Measurements from ENCODE around the gene RFX8.

The RFX8 gene

DNA sequence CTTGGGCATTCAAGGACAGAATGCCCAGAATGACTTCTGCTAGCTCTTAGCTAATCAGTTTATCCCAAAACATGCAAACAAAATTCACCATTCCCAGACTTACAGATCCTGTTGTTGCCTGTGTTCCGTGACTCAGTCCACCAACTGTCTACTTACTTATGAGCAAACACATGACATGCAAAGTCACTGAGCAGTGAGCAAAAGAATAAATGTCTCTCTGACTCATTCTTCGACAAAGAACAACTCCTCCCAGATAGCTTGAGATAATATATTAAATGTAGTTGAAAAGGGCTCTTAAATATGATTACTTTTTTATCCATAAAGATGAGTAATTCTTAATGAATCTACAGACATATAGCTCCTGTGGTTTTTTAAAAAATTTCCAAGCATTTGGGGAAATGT is 78.6 kb downstream of the RFX8 start:
- DNase-seq (ENCODE audit: low read depth in 1 of 2, low spot score in 1 of 2) = no peak

DNA sequence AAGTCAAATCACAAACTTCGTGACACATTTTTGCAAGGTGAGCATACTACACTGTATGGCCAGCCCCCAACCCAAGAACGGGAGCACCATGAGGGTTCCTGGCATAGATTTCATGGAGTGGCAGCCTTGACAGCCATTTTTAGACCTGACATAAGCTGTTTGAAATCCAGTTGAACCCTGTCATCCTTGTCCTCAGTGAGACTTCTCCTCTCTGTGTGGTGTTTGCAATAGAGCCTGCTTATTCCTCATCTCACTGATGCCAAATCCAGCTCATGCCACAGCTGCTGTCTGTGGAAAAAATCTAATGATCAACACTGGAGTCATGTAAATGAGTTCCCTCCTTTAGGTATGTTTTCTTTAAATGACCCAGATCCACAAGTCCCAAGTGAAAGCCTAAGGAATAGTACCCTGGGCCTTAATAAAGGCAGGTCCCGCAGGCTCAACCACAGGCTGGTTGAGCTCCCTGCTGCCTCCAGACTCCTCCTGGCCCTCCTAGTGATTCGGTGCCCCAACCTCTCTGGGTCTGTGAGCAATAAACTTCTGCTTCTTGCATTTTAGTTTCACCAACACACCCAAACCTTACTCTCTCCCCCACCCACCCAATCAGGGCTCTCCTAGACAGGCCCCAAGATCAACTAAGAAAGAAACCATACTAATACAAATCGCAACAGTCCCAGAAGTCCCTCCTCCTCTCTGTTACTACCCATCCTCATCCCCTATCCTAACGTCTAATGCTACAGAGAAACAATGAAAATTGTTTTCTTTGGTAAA is 79.2 kb downstream of the RFX8 start:
- DNase-seq (ENCODE audit: low read depth in 1 of 2, low spot score in 1 of 2) = no peak
- TF ChIP-seq JUND (IDR thresholded peaks at IDR 0.05; ENCODE audit: low read depth) = no peak
- in situ Hi-C loops (cut with HindIII; ENCODE audit: low pct_unique_long_range_greater_than_20kb, low sequenced_read_pairs) = no loop called here

More for the DNA sequence above, 78.6 kb downstream of the RFX8 start:
- no peak for TF ChIP-seq JUND (IDR thresholded peaks at IDR 0.05; ENCODE audit: low read depth)
- in situ Hi-C loops (cut with HindIII; ENCODE audit: low pct_unique_long_range_greater_than_20kb, low sequenced_read_pairs) = no loop called here

- DNase-seq (ENCODE audit: low read depth in 1 of 2, low spot score in 1 of 2) = no peak
- no peak for TF ChIP-seq JUND (IDR thresholded peaks at IDR 0.05; ENCODE audit: low read depth)
- in situ Hi-C loops (cut with HindIII; ENCODE audit: low pct_unique_long_range_greater_than_20kb, low sequenced_read_pairs) = no loop called here
Observed at GRCh38 chr2:101388232-101388631, 86.7 kb downstream of the RFX8 start.

DNA sequence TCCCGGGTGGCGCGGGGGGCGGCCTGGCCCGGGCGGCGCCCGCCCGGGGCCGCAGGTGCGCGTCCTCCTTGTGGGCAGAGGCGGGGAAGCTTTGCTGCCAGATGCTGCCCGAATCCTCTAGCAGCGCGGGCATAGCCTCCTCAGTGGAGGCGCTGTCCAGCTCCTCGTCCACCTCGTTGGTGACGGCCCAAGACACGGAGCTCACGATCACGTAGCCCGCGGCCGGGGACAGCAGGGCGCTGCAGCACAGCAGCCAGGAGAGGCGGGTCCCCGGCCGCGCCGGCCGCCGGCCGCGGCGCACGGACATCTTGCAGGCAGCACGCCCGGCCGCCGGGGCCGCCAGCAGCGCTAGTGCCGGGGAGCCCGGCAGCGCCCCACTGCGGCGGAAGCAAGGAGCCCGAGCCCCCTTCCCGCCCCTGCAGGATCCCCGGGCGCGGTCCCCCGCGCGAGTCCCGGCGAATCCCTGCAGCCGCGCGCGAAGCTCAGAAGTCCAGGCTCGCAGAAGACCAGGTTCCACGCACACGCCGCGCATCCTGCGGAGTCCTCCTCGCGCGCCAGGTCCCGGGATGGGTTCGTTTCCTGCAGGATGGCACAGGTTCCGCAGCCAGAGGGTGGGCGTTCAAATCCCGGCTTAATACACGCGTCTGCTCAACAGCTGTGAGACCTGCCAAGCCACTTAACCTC is 87.6 kb downstream of the RFX8 start, which contains the start of gene CREG2:
Gene CREG2 (minus strand): TSS at position 353 of the 684 bp plus-strand sequence. CDS start 46 bp downstream, at position 307.
- TF ChIP-seq JUND (IDR thresholded peaks at IDR 0.05; ENCODE audit: low read depth) = no peak
- in situ Hi-C loops (cut with HindIII; ENCODE audit: low pct_unique_long_range_greater_than_20kb, low sequenced_read_pairs) = no loop called here
- DNase-seq (ENCODE audit: low read depth in 1 of 2, low spot score in 1 of 2) = peak; percentile 75

- no peak for TF ChIP-seq JUND (IDR thresholded peaks at IDR 0.05; ENCODE audit: low read depth)
- in situ Hi-C loops (cut with HindIII; ENCODE audit: low pct_unique_long_range_greater_than_20kb, low sequenced_read_pairs) = no loop called here
- no peak for DNase-seq (ENCODE audit: low read depth in 1 of 2, low spot score in 1 of 2)
Observed at GRCh38 chr2:101386599-101387150, 88.2 kb downstream of the RFX8 start.

- TF ChIP-seq JUND (IDR thresholded peaks at IDR 0.05; ENCODE audit: low read depth) = no peak
- in situ Hi-C loops (cut with HindIII; ENCODE audit: low pct_unique_long_range_greater_than_20kb, low sequenced_read_pairs) = no loop called here
- no peak for DNase-seq (ENCODE audit: low read depth in 1 of 2, low spot score in 1 of 2)
Observed at GRCh38 chr2:101383016-101383541, 91.8 kb downstream of the RFX8 start.

GRCh38 chr2:101382442-101382841 is 92.5 kb downstream of the RFX8 start:
- in situ Hi-C loops (cut with HindIII; ENCODE audit: low pct_unique_long_range_greater_than_20kb, low sequenced_read_pairs) = no loop called here
- TF ChIP-seq JUND (IDR thresholded peaks at IDR 0.05; ENCODE audit: low read depth) = no peak
- DNase-seq (ENCODE audit: low read depth in 1 of 2, low spot score in 1 of 2) = no peak

GRCh38 chr2:101380376-101380775 is 94.5 kb downstream of the RFX8 start:
- TF ChIP-seq JUND (IDR thresholded peaks at IDR 0.05; ENCODE audit: low read depth) = no peak
- DNase-seq (ENCODE audit: low read depth in 1 of 2, low spot score in 1 of 2) = no peak
- in situ Hi-C loops (cut with HindIII; ENCODE audit: low pct_unique_long_range_greater_than_20kb, low sequenced_read_pairs) = no loop called here

GRCh38 chr2:101379091-101379490 is 95.8 kb downstream of the RFX8 start:
- TF ChIP-seq JUND (IDR thresholded peaks at IDR 0.05; ENCODE audit: low read depth) = no peak
- no peak for DNase-seq (ENCODE audit: low read depth in 1 of 2, low spot score in 1 of 2)
- in situ Hi-C loops (cut with HindIII; ENCODE audit: low pct_unique_long_range_greater_than_20kb, low sequenced_read_pairs) = no loop called here

DNA sequence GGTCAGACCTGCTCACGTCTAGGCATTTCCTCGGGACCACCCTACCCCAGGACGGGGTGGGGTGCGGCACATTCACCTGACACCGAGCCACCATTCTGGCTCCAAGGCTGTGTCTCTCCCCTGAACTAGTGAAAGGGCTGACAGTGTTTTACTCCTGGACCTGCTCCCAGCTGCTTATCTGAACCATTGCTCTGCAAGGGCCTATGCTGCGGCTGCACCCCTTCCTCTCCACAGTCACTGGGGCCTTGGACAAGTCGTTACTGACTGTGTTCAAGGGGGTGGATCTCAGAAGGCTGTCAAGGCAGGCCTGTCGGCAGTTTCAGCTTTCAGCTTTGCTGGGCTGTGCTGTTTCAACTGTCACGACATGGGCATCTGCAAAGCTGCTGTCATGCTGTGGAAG is 99.3 kb downstream of the RFX8 start:
- in situ Hi-C loops (cut with HindIII; ENCODE audit: low pct_unique_long_range_greater_than_20kb, low sequenced_read_pairs) = no loop called here
- no peak for TF ChIP-seq JUND (IDR thresholded peaks at IDR 0.05; ENCODE audit: low read depth)
- no peak for DNase-seq (ENCODE audit: low read depth in 1 of 2, low spot score in 1 of 2)

GRCh38 chr2:101374821-101375561 is 99.9 kb downstream of the RFX8 start:
- no peak for TF ChIP-seq JUND (IDR thresholded peaks at IDR 0.05; ENCODE audit: low read depth)
- no peak for DNase-seq (ENCODE audit: low read depth in 1 of 2, low spot score in 1 of 2)
- in situ Hi-C loops (cut with HindIII; ENCODE audit: low pct_unique_long_range_greater_than_20kb, low sequenced_read_pairs) = no loop called here

DNA sequence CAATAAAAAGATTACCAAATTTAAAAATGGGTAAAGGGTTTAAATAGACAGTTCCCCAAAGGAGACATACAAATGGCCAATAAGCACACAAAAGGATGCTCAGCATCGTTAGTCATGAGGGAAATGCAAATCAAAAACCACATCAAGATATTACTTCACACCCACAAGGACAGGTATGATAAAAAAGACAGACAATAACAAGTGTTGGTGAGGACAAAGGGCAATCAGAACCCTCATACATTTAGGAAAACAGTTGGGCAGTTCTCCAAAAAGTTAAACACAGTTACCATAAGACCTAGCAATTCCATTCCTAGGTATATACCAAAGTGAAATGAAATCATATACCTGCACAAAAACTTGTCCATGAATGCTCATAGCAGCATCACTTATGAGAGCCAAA is 102.1 kb downstream of the RFX8 start:
- DNase-seq (ENCODE audit: low read depth in 1 of 2, low spot score in 1 of 2) = no peak
- in situ Hi-C loops (cut with HindIII; ENCODE audit: low pct_unique_long_range_greater_than_20kb, low sequenced_read_pairs) = no loop called here
- no peak for TF ChIP-seq JUND (IDR thresholded peaks at IDR 0.05; ENCODE audit: low read depth)
